GM18909 (cell line): Measurements from ENCODE around the gene KLHL13.
A peak's percentile ranks its signal among the peaks of the same experiment; 100 is the strongest.
"Not testable (repeated sequence)": the region's sequence is repeated elsewhere in the genome, so short reads cannot be mapped to it uniquely, and the experiment has no call there.

Experiments used
- ATAC-seq: cut with Tn5 transposase; IDR thresholded peaks from one replicate; pipeline ENCODE4 v1.9.1; 2021; ENCODE audit warnings: mild to moderate bottlenecking; ENCODE audit not compliant: unreplicated experiment, poor library complexity

KLHL13 gene, protein sequence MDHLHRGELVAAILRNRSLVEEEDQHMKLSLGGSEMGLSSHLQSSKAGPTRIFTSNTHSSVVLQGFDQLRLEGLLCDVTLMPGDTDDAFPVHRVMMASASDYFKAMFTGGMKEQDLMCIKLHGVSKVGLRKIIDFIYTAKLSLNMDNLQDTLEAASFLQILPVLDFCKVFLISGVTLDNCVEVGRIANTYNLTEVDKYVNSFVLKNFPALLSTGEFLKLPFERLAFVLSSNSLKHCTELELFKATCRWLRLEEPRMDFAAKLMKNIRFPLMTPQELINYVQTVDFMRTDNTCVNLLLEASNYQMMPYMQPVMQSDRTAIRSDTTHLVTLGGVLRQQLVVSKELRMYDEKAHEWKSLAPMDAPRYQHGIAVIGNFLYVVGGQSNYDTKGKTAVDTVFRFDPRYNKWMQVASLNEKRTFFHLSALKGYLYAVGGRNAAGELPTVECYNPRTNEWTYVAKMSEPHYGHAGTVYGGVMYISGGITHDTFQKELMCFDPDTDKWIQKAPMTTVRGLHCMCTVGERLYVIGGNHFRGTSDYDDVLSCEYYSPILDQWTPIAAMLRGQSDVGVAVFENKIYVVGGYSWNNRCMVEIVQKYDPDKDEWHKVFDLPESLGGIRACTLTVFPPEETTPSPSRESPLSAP

DNA sequence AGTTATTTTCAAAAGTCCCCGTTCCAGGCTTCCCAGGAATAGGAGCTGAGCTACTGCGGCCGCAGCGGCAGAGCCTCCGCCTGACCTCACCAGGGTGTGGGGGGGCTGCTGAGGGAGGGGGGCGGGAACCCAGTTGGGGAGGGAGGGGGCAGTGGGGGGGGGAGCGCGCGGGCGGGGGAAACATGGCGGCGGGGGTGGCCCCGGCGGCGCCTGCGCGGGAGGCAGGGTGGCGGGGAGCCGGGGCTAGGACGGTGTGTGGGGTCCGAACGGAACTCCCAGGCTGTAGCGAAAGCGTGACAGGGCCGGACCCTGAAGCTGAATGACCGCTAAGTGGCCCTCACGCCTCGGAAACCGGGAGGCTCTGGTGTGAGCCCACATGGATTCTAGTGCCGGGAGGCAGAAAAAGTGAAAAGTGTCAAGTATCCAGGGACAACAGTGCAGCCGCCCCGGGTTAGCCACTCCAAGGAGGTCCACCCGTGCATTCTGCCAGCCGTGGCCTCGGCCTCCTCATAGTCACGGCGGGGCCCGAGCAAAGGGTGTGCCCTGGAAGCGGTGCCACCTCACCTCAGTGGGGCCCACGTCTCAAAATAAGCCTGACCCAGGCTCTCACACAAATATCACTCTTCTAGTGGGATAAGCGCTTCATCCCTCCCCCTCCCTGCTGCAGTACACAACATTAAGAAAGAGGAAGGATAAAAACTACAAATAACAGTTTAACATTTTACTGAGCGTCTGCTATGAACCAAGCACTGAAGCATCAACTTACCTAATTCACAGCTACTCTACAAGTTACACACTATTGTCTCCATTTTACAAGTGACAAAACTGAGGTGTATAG lies at the start of gene KLHL13:
TSS of gene KLHL13 (minus strand) at position 98 of the 838 bp plus-strand sequence. CDS start 88,337 bp downstream, outside the sequence.
- peak; percentile 41 for ATAC-seq

DNA sequence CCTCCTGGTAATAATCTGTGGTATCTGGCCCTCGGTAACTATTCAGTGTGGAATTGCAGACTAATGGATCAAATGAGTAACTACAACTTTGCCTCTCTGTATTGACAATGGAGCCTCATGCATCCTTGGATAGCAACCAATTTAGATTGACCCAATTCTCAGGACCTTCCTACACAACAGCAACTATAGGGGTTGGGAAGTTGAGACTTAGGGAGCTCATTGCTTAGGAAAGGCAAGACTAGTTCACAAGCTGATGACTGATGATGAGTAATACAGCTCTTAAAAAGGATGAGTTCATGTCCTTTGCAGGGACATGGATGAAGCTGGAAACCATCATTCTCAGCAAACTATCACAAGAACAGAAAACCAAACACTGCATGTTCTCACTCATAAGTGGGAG lies 47.5 kb upstream of the KLHL13 start:
- ATAC-seq: no peak

GRCh38 chrX:118156953-118157608 lies 40.5 kb upstream of the KLHL13 start:
- ATAC-seq: no peak

DNA sequence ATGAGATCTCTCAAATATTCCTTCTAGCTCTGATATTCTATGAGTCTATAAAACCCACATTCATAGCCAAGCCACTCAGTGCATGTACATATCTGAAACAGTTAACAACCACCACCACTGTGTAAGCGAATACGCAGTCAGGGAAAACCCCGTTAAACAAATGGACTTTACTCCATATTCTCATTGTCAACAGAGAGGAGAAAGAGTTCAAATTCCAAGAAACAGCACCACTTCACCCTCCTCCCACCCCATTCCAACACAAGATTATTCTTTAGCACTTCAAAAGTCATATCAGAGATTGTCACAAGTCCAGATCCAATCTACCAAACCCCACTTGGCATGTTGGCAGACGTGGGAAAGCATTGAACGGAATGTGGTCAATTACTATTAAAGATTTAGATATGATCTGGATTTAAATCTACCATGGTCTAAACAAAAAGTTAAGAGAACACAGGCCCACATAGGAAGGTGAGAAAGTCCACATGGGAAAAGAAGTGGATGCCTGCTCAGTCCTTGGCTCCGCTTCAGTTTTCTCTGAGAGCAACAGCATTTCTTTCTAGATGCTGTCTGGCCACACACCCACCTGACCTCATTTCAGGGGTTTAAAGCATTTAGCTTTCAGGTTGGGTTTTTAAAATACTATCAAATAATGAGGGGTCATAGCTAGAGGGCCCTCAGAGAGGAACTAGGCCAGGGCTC lies 39.8 kb upstream of the KLHL13 start:
- ATAC-seq: no peak

- ATAC-seq: no peak
Observed at GRCh38 chrX:118153270-118153669, 36.7 kb upstream of the KLHL13 start.

- ATAC-seq: no peak
Observed at GRCh38 chrX:118152721-118153120, 36.1 kb upstream of the KLHL13 start.

DNA sequence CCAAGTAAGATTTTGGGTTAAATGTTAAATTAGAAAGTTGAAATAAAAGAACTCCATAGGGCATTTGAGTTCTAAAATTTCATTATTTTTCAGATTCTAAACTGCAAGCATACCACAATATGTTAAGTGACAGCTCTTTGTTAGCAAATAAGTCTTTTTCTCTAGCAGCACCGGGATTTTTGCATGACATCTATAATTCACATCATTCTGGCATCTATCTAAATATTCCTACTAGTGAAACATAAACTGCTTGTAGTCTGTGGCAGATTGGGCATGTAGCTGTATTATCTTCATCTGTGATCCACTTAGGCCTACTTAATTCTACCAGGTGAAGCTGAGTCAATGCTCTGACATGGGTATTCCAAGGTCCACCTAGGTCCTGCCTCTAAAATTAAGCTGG lies 32.1 kb upstream of the KLHL13 start:
- ATAC-seq: no peak

DNA sequence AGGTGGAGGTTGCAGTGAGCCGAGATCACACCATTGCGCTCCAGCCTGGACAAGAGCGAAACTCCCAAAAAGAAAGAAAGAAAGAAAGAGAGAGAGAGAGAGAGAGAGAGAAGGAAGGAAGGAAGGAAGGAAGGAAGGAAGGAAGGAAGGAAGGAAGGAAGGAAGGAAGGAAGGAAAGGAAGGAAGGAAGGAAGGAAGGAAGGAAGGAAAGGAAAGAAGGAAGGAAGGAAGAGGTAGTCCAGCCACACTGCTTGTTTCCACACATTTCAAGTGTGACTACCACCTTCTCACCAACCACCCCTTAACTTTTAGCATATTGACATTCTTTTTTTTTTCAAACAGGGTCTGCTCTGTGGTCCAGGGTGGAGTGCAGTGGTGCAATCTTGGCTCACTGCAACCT lies 31.2 kb upstream of the KLHL13 start:
- not testable (repeated sequence) for ATAC-seq

DNA sequence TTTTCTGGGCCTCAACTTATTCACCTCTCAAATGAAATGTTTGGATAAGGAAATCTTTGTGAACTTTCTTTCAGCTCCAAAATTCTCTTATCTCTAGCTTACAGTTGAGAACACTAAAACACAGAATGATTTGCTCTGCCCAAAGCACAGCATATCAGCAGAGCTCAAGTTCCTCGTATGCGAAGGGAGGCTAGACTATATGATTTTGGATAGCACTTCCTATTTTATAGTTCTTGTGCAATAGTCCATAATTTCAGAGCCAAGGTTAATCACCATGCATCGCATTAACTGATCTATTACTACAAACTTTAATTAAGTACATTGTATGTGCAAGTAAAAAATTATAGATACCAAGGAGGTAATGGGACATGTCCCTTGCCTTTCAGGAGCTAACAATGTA lies 27.0 kb upstream of the KLHL13 start:
- no peak for ATAC-seq

DNA sequence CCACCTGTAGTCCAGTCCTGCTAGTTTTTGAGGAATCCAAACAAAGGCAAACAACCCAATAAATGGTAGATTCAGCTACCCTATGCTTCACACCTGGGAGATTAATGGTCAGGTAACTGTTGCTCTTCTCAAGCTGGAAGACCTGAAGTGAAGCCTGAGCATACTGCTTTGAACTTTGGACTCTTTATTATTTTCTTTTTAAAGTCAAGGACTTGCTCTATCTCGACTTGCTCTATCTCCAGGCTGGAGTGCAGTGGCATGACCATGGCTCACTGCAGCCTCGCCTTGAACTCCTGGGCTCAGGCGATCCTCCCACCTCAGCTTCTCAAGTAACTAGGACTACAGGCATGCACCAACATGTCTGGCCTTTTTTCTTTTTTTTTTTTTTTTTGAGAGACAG lies 14.7 kb upstream of the KLHL13 start:
- ATAC-seq: no peak

DNA sequence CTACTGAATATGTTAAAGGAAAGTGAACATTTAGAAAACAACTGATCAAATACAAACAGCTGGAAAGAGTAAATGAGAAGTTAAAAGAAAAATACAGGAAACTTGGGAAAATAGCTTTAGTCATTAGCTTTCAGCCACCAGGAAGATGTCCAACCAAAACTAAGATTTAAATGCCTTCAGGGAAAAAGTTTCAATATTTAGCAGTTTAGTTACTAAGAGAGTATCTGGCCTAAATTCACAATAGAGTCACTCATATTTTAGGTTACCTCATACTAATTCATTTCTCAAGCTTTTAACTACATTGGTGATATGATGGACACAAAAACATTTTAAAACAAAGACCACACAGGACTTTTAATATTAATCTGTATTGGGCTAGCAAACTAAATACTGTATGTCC lies 13.1 kb upstream of the KLHL13 start:
- ATAC-seq: no peak

GRCh38 chrX:118128724-118129123 lies 12.1 kb upstream of the KLHL13 start:
- no peak for ATAC-seq

- ATAC-seq: no peak
Observed at GRCh38 chrX:118126286-118126685, 9.7 kb upstream of the KLHL13 start.

GRCh38 chrX:118124243-118124642 lies 7.6 kb upstream of the KLHL13 start:
- ATAC-seq: not testable (repeated sequence)

GRCh38 chrX:118117741-118118140 lies 1.1 kb upstream of the KLHL13 start:
- ATAC-seq: no peak

DNA sequence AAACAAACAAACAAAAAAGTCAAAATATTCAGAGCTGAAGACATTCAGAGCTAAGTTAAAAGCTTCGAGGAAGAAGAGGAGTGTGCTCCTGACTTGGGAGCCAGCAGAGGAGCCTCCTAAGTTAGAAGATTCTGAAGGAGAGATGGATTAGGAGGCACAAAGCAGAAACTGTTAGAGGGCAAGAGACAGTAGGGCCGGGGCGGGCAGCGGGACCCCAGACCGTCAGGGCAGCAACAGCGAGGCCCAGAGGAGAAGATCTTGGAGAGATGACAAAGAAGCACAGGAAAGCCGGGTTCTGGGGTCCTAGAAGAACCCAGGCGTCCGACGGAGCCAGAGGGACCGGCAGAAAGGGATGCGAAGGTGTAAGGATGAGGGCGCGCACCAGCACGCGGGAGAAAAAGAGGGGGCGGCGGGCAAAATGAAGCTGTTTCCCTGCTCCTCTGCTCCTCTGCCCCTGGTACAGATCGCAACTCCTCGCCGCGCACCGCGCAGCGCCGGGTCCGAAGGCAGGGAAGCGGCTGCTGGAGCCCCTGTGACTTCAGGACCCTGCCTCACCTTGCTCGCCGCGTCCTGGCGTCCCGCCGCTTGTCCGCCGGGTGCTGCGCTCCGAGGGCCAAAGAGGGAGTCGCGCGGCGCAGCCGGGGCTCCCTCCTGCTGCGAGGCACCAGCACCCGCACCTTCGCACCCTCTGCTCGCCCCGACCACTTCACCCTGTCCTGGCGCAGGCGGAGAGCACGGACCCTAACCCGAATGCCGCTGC lies 477 bp downstream of the KLHL13 start:
- peak; percentile 51 for ATAC-seq

GRCh38 chrX:118114971-118115370 lies 1.6 kb downstream of the KLHL13 start:
- ATAC-seq: no peak

GRCh38 chrX:118109065-118109464 lies 7.5 kb downstream of the KLHL13 start:
- no peak for ATAC-seq

DNA sequence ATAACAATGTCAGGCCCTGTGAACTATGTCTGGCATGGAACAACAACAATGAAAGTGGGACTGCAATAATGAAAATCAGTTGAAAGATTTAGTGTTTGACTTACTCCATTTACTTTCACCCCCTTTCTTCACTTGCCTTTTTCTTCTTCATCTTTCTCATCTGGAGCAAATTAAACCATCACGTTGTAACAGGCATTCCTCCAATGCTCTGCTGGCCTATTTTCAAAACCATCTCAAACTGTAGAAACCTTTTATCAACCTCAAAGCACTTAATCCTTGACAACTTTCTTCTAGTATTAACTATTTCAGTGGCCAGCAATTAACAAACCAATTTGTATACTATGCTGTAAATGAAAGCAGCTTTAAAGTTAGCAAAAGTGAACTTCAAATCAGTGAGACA lies 8.3 kb downstream of the KLHL13 start:
- no peak for ATAC-seq
